Mesendoderm (in vitro differentiated cells): ENCODE measurements around the gene SLC44A5.

Experiments used
- DNase-seq: peaks from one replicate; pipeline ENCODE4 v3.0.0; 2013
- H2AK5ac ChIP-seq: 2 replicates; pipeline ENCODE4 v1.6.1; 2013; ENCODE audit warnings: low read length, inconsistent platforms
- H2BK120ac ChIP-seq: 2 replicates; pipeline ENCODE4 v1.6.1; 2013; ENCODE audit warnings: low read depth, mild to moderate bottlenecking, low read length, moderate library complexity, mixed read lengths
- H2BK15ac ChIP-seq: replicated peaks from 2 replicates; pipeline ENCODE4 v1.6.1; 2013; ENCODE audit warnings: low read depth, mild to moderate bottlenecking, moderate library complexity
- H2BK5ac ChIP-seq: 2 replicates; pipeline ENCODE4 v1.6.1; 2013; ENCODE audit warnings: low read length, inconsistent platforms
- H3K18ac ChIP-seq: 2 replicates; pipeline ENCODE4 v1.6.1; 2013; ENCODE audit warnings: mild to moderate bottlenecking, low read length, mixed read lengths
- H3K23ac ChIP-seq: one replicate; pipeline ENCODE4 v1.6.1; 2013; ENCODE audit warnings: low read length
- H3K27ac ChIP-seq: 2 replicates; pipeline ENCODE4 v1.5.1; 2013; ENCODE audit warnings: low read depth, mild to moderate bottlenecking, inconsistent platforms, low read length, moderate library complexity
- H3K27me3 ChIP-seq: 2 replicates; pipeline ENCODE4 v1.6.1; 2013; ENCODE audit warnings: low read length, control low read depth, mild to moderate bottlenecking, inconsistent platforms; ENCODE audit not compliant: insufficient read depth, poor library complexity
- H3K36me3 ChIP-seq: 2 replicates; pipeline ENCODE4 v1.6.1; 2013; ENCODE audit warnings: low read length, inconsistent platforms; ENCODE audit not compliant: control insufficient read depth, insufficient read depth
- H3K4ac ChIP-seq: one replicate; pipeline ENCODE4 v1.6.1; 2013; ENCODE audit warnings: low read depth, mild to moderate bottlenecking, low read length, moderate library complexity
- H3K4me1 ChIP-seq: 2 replicates; pipeline ENCODE4 v1.6.1; 2013; ENCODE audit warnings: low read depth, low read length, inconsistent platforms; ENCODE audit not compliant: control insufficient read depth
- H3K4me2 ChIP-seq: 2 replicates; pipeline ENCODE4 v1.6.1; 2013; ENCODE audit warnings: low read length
- H3K4me3 ChIP-seq: 2 replicates; pipeline ENCODE4 v1.5.1; 2013; ENCODE audit warnings: mild to moderate bottlenecking, low read length
- H3K56ac ChIP-seq: one replicate; pipeline ENCODE4 v1.6.1; 2013; ENCODE audit warnings: low read length
- H3K79me1 ChIP-seq: 2 replicates; pipeline ENCODE4 v1.6.1; 2013; ENCODE audit warnings: low read length, inconsistent platforms
- H3K79me2 ChIP-seq: 2 replicates; pipeline ENCODE4 v1.6.1; 2013; ENCODE audit warnings: mild to moderate bottlenecking, low read length; ENCODE audit not compliant: control insufficient read depth, insufficient read depth
- H3K9ac ChIP-seq: 2 replicates; pipeline ENCODE4 v1.6.1; 2013; ENCODE audit warnings: low read length, inconsistent platforms
- H4K5ac ChIP-seq: one replicate; pipeline ENCODE4 v1.6.1; 2013; ENCODE audit warnings: low read length
- H4K8ac ChIP-seq: one replicate; pipeline ENCODE4 v1.6.1; 2013; ENCODE audit warnings: low read depth, mild to moderate bottlenecking, control low read depth, low read length, moderate library complexity
- WGBS: extraction: QIAGEN DNeasy Blood & Tissue Kit; methylation state at CpG from one replicate; pipeline ENCODE4 v1.1.7; 2013; ENCODE audit warnings: low lambda C conversion rate, missing lambda C conversion rate; ENCODE audit not compliant: insufficient coverage; ENCODE audit errors: extremely low coverage; 5-methylcytosine and 5-hydroxymethylcytosine counted together

The SLC44A5 gene

DNA sequence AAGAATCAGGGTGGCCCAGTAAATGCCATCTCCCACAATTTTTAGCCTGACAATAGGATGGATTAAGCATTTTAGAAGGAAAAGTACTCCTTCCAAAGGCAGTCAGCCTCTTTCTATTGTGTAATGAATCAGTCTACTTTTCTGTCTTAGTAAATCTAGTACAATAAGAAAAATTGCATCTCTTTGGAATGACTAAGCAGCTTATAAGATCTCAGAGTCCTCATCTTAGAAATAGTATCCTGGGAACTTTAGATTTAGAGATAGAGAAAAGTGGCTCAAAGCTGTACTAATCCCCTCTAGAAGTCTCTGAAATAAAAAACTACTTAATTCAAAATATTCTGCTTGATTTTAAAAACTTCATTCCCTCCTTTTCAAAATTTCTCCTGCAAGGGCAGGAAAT lies 81.4 kb downstream of the SLC44A5 start:
- H3K9ac ChIP-seq = no peak overlapping the region
- no peak overlapping the region for H4K5ac ChIP-seq
- H4K8ac ChIP-seq = no peak overlapping the region
- H3K36me3 ChIP-seq = no peaks in the 10 kb centered on the region
- H3K4me2 ChIP-seq = no peak overlapping the region
- H3K4me1 ChIP-seq = no peaks in the 10 kb centered on the region
- no peak overlapping the region for H3K23ac ChIP-seq
- no peak overlapping the region for H3K56ac ChIP-seq
- no peaks in the 10 kb centered on the region for H3K79me1 ChIP-seq
- no peak overlapping the region for H2BK120ac ChIP-seq
- H3K18ac ChIP-seq = no peak overlapping the region
- H3K4ac ChIP-seq = no peak overlapping the region
- H3K79me2 ChIP-seq = no peaks in the 10 kb centered on the region
- H2AK5ac ChIP-seq = no peak overlapping the region
- H2BK5ac ChIP-seq = no peak overlapping the region
- no peak for DNase-seq
- H3K27ac ChIP-seq = no peak overlapping the region
- H2BK15ac ChIP-seq = no peak overlapping the region
- no peak overlapping the region for H3K4me3 ChIP-seq
- H3K27me3 ChIP-seq = no peaks in the 10 kb centered on the region

- H3K4ac ChIP-seq = no peak overlapping the region
- no peaks in the 10 kb centered on the region for H3K27me3 ChIP-seq
- no peak overlapping the region for H2BK15ac ChIP-seq
- no peaks in the 10 kb centered on the region for H3K36me3 ChIP-seq
- no peaks in the 10 kb centered on the region for H3K79me1 ChIP-seq
- H2BK5ac ChIP-seq = no peak overlapping the region
- H4K8ac ChIP-seq = no peak overlapping the region
- H3K18ac ChIP-seq = no peak overlapping the region
- H3K79me2 ChIP-seq = no peaks in the 10 kb centered on the region
- no peak overlapping the region for H3K56ac ChIP-seq
- no peak overlapping the region for H3K9ac ChIP-seq
- no peak overlapping the region for H2AK5ac ChIP-seq
- no peak for DNase-seq
- no peak overlapping the region for H3K4me3 ChIP-seq
- no peak overlapping the region for H2BK120ac ChIP-seq
- H3K4me1 ChIP-seq = no peaks in the 10 kb centered on the region
- no peak overlapping the region for H3K4me2 ChIP-seq
- H3K27ac ChIP-seq = no peak overlapping the region
- H3K23ac ChIP-seq = no peak overlapping the region
- H4K5ac ChIP-seq = no peak overlapping the region
Observed at GRCh38 chr1:75528001-75528400, 82.9 kb downstream of the SLC44A5 start.

- no peak overlapping the region for H3K27ac ChIP-seq
- no peaks in the 10 kb centered on the region for H3K79me2 ChIP-seq
- no peak overlapping the region for H3K4me2 ChIP-seq
- H4K5ac ChIP-seq = no peak overlapping the region
- no peak overlapping the region for H2BK5ac ChIP-seq
- H2BK120ac ChIP-seq = no peak overlapping the region
- peaks cover 5% of the 10 kb centered on the region for H3K4me1 ChIP-seq
- H3K18ac ChIP-seq = no peak overlapping the region
- no peak overlapping the region for H4K8ac ChIP-seq
- WGBS = no CpG with 5 or more reads among the region's 3 CpGs
- H3K36me3 ChIP-seq = no peaks in the 10 kb centered on the region
- no peak overlapping the region for H3K4ac ChIP-seq
- no peak overlapping the region for H3K23ac ChIP-seq
- H3K27me3 ChIP-seq = no peaks in the 10 kb centered on the region
- no peak overlapping the region for H3K4me3 ChIP-seq
- H3K9ac ChIP-seq = no peak overlapping the region
- H3K56ac ChIP-seq = no peak overlapping the region
- DNase-seq = peak; percentile 78
- H2AK5ac ChIP-seq = no peak overlapping the region
- no peaks in the 10 kb centered on the region for H3K79me1 ChIP-seq
- no peak overlapping the region for H2BK15ac ChIP-seq
Observed at GRCh38 chr1:75522389-75522788, 88.5 kb downstream of the SLC44A5 start.

- Histone ChIP-seq H2BK5ac (no peak overlapping the region), H3K56ac (no peak overlapping the region)
Observed at GRCh38 chr1:75521658-75522057, 89.3 kb downstream of the SLC44A5 start.

GRCh38 chr1:75520862-75521475 lies 89.9 kb downstream of the SLC44A5 start:
- Histone ChIP-seq H3K27me3 (no peaks in the 10 kb centered on the region), H3K79me2 (no peaks in the 10 kb centered on the region), H3K4me1 (peaks cover 5% of the 10 kb centered on the region), H3K4me3 (no peak overlapping the region), H3K79me1 (no peaks in the 10 kb centered on the region), H3K56ac (no peak overlapping the region), H2BK15ac (no peak overlapping the region), H4K8ac (no peak overlapping the region), H3K36me3 (no peaks in the 10 kb centered on the region), H3K18ac (no peak overlapping the region), H3K27ac (no peak overlapping the region), H4K5ac (no peak overlapping the region), H3K4me2 (no peak overlapping the region), H3K4ac (no peak overlapping the region), H2AK5ac (no peak overlapping the region), H3K23ac (no peak overlapping the region), H3K9ac (no peak overlapping the region), H2BK5ac (no peak overlapping the region), H2BK120ac (no peak overlapping the region)
- DNase-seq = no peak
- WGBS = no CpG with 5 or more reads among the region's 4 CpGs

More at GRCh38 chr1:75521658-75522057, 89.3 kb downstream of the SLC44A5 start:
- no peak overlapping the region for H3K27ac ChIP-seq
- H3K23ac ChIP-seq = no peak overlapping the region
- H3K79me2 ChIP-seq = no peaks in the 10 kb centered on the region
- no peak overlapping the region for H4K5ac ChIP-seq
- H3K4me3 ChIP-seq = no peak overlapping the region
- peaks cover 5% of the 10 kb centered on the region for H3K4me1 ChIP-seq
- no CpG with 5 or more reads among the region's 3 CpGs for WGBS
- H3K36me3 ChIP-seq = no peaks in the 10 kb centered on the region
- no peak overlapping the region for H4K8ac ChIP-seq
- H3K27me3 ChIP-seq = no peaks in the 10 kb centered on the region
- no peak overlapping the region for H2AK5ac ChIP-seq
- no peak for DNase-seq
- H3K18ac ChIP-seq = peak overlapping the region; percentile 18
- H3K9ac ChIP-seq = no peak overlapping the region
- no peaks in the 10 kb centered on the region for H3K79me1 ChIP-seq
- no peak overlapping the region for H3K4ac ChIP-seq
- H2BK15ac ChIP-seq = no peak overlapping the region
- no peak overlapping the region for H3K4me2 ChIP-seq
- no peak overlapping the region for H2BK120ac ChIP-seq

- Histone ChIP-seq H4K5ac (no peak overlapping the region), H3K56ac (no peak overlapping the region), H3K4ac (no peak overlapping the region), H3K27me3 (no peaks in the 10 kb centered on the region), H3K79me1 (no peaks in the 10 kb centered on the region), H3K79me2 (no peaks in the 10 kb centered on the region), H3K9ac (no peak overlapping the region), H3K27ac (no peak overlapping the region), H3K36me3 (no peaks in the 10 kb centered on the region), H2BK120ac (no peak overlapping the region), H2BK5ac (no peak overlapping the region), H3K23ac (no peak overlapping the region), H3K4me1 (peaks cover 5% of the 10 kb centered on the region), H4K8ac (no peak overlapping the region), H2AK5ac (no peak overlapping the region), H3K4me2 (no peak overlapping the region), H3K18ac (no peak overlapping the region), H3K4me3 (no peak overlapping the region), H2BK15ac (no peak overlapping the region)
- WGBS = no CpG with 5 or more reads among the region's 1 CpG
- DNase-seq = no peak
Observed at GRCh38 chr1:75519651-75520427, 91.1 kb downstream of the SLC44A5 start.
